SKM-1 treated with dmso at 0.1 percent for 144 hours (cell line): Measurements from ENCODE around the gene AKT1.
"Not testable (repeated sequence)": the region's sequence is repeated elsewhere in the genome, so short reads cannot be mapped to it uniquely, and the experiment has no call there.

Source experiments
- DNase-seq: peaks from one replicate; lab custom pipeline; 2025; ENCODE audit not compliant: unreplicated experiment; lab: John Stamatoyannopoulos, UW

Gene AKT1

DNA sequence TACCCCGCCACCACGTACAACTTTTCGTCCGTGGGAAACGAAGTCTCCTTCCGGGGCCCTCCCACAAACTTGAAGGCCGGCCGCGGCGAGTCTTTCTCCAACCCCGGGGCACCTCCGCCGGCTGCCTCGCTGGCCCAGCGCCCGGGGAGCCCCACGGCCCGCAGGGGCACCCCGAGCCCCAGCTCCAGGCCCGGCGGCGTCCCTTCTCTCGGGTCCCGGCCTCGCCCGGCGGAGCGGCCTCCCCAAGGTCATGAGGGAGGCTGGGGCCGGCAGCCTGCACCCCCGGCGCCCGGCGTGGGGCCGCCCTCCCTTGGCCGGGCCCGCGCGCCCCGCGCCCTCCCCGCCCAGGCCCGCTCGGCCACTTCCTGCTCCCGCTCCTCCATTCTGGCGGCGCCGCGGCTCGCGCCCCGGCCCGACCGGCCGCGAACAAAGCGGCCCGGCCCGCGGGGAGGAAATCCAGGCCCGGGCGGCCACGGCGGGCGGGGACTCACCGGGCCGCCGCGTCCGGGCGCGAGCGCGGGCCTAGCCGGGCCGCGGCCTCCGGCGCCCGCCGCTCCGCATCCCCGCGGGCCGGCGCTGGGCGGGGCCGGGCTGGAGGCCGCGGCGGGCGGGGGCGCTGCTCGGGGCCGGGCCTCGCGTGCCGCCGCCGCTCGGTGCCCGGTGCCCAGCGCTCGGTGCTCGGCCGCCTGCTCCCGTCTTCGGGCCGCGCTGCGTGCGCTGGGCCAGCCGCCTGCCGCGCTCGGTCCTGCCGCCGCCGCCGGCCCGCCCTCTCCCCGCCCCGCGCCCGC, at the start of gene AKT1:
Gene AKT1 (minus strand): TSS at position 756 of the 788 bp plus-strand sequence. CDS start 3,105 bp downstream, outside the sequence.
- no peak for DNase-seq

GRCh38 chr14:104845033-104845666, 49.6 kb upstream of the AKT1 start:
- DNase-seq, result no peak

DNA sequence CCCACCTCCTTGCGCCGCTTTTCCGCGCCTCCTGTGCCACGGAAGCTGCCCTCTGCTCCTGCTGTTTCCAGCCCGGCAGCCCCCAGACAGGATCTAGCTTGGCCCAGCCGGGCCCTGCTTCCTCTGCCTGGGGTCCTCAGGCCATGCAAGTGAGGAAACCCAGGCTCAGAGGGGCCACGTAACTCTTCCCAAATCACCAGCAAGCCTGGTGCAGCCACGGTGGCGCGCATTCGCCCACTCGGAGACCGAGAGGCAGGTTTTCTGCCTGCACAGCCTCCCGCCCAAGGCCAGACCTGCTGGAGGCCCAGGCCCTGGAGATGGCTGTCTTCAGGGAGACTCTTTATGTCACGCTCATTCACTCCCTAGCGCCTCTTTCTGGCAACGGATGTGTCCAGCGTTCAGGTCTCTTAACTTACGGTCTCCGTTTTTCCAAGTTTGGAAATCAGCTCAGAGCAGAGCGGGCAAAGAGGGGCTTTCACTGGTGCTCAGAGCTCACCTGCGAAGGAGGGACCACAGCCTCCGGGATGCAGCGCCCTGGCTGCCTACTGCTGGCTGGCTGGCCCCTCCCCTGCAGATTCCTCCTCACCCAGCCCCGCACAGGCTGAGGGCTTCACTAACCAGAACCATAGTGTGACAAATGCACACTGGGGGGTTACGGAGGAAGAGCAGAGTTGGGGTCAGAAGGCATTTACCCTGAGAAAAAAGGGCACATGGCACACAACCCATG, 48.9 kb upstream of the AKT1 start:
- no peak for DNase-seq

GRCh38 chr14:104843442-104844305, 48.1 kb upstream of the AKT1 start:
- no peak for DNase-seq

- no peak for DNase-seq
Observed at GRCh38 chr14:104843006-104843405, 47.5 kb upstream of the AKT1 start.

DNA sequence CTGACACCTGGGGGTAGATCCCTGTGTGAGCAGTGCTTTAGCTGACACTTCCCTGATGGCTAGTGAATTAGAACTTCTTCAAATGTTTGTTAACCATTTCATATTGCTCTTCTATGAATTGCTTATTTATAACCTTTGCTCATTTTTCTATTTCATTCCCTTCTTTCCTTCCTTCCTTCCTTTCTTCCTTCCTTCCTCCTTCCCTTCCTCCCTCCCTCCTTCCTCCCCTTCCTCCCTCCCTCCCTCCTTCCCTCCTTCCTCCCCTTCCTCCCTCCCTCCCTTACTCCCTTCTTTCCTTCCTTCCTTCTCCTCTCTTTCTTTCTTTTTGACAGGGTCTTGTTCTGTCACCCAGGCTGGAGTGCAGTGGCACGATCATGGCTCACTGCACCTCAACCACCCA, 46.2 kb upstream of the AKT1 start:
- DNase-seq, result no peak

DNA sequence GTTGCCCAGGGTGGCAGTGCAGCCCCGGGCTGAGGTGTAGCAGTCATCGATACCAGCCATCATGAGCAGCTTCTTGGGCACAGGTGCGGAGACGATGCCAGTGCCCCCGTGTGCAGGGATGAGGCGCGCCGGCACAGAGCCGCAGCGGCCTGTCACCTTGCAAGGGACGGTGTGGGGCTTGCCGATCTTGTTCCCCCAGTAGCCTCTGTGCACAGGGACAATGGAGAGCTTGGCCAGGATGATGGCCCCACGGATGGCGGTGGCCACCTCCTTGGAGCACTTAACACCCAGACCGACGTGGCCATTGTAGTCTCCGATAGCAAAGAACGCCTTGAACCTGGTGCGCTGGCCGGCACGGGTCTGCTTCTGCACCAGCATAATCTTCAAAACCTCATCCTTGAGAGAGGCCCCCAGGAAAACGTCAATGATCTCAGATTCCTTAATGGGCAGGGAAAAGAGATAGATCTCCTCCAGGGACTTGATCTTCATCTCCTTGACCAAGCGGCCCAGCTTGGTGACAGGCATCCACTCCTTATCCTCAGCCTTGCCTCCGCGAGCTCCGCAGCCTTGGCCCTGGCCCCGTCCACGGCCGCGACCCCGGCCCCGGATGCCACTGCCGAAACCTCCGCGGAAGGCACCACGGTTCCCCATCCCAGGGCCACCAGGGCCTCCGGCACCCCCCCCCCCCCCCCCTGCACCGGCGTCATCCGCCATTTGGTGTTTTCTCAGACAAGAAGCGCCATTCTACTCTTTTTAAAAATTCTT, 40.8 kb upstream of the AKT1 start:
- not testable (repeated sequence) for DNase-seq

- DNase-seq, result no peak
Observed at GRCh38 chr14:104830781-104831180, 35.2 kb upstream of the AKT1 start.

GRCh38 chr14:104827177-104828055, 31.9 kb upstream of the AKT1 start:
- DNase-seq, result peak; percentile 13

GRCh38 chr14:104826861-104827176, 31.3 kb upstream of the AKT1 start:
- DNase-seq, result no peak

- peak; percentile 38 for DNase-seq
Observed at GRCh38 chr14:104826189-104826860, 30.8 kb upstream of the AKT1 start.

GRCh38 chr14:104824353-104824997, 28.9 kb upstream of the AKT1 start:
- no peak for DNase-seq

- no peak for DNase-seq
Observed at GRCh38 chr14:104822821-104823615, 27.5 kb upstream of the AKT1 start.

GRCh38 chr14:104821971-104822608, 26.5 kb upstream of the AKT1 start:
- no peak for DNase-seq

DNA sequence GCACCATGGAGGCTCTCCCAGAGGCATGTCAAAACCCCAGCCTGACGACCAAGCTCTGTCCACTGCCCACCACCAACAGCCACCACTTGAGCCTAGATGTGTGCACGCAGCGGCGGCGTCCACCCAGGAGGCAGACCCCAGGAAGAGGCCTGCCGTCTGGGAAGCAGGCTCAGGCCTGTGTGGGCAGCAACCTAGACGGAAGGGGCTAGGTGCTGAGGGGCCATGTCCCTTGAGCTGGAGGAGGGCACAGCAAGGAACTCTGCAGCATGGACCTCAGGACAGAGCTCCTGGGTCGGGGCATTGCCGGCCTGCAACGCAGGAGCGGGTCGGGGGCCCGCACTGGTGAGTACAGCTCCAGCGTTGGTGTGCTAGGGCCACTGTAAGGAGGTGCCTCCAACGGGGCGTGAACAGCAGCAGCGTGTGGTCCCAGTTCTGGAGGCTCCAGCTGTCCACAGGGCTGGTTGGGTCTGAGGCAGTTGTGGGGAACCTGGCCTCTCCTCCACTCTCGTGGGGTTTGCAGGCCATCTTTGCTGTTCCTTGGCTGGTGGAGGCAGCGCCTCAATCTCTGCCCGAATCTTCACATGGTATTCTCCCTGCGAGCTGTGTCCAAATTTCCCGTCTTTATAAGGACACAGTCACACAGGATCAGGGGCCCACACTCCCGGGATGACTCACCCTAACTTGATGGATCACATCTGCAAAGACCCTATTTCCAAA, 25.8 kb upstream of the AKT1 start:
- no peak for DNase-seq

GRCh38 chr14:104820669-104821228, 25.2 kb upstream of the AKT1 start:
- no peak for DNase-seq
